HEK293 (cell line): ENCODE measurements around the gene KRTAP5-5.

Experiments
- CTCF ChIA-PET: fragments of 350-600 bp; formaldehyde crosslinking; extraction: SDS; loops from one replicate; lab custom pipeline; 2021; ENCODE audit warnings: antibody characterized with exemption; lab: Yijun Ruan, JAX
- POLR2A ChIA-PET: fragments of 300-600 bp; formaldehyde crosslinking; extraction: SDS; loops from one replicate; lab custom pipeline; 2020; ENCODE audit warnings: antibody characterized with exemption, inconsistent platforms; lab: Yijun Ruan, JAX
- H3K27ac ChIP-seq: fragments of 200-500 bp; sonication (Bioruptor generic); 2 replicates; pipeline ENCODE4 v1.5.1; 2014; ENCODE audit warnings: low read depth, low read length, control low read depth, inconsistent platforms; ENCODE audit errors: extremely low read depth
- H3K36me3 ChIP-seq, 2 experiments: fragments of 200-500 bp in 1 of 2; sonication (Bioruptor generic) in 1 of 2; 1 replicate in 1 of 2; 2 replicates in 1 of 2; pipeline ENCODE4 v1.5.1; 2014 to 2017; ENCODE audit warnings: inconsistent platforms in 2 of 2, low read length in 2 of 2; ENCODE audit not compliant: control insufficient read depth in 2 of 2, insufficient read depth in 1 of 2
- H3K4me1 ChIP-seq: fragments of 200-500 bp; sonication (Bioruptor generic); 2 replicates; pipeline ENCODE4 v1.5.1; 2014; ENCODE audit warnings: mild to moderate bottlenecking, low read length, inconsistent platforms; ENCODE audit not compliant: control insufficient read depth, insufficient read depth
- H3K4me3 ChIP-seq: 2 replicates; pipeline ENCODE4 v1.5.1; 2011; ENCODE audit warnings: low read depth, mild to moderate bottlenecking, control low read depth, low read length, moderate library complexity
- H3K9me3 ChIP-seq: fragments of 200-500 bp; sonication (Bioruptor generic); 2 replicates; pipeline ENCODE4 v1.5.1; 2014; ENCODE audit warnings: low read depth, low read length, inconsistent platforms; ENCODE audit not compliant: control insufficient read depth, insufficient read depth
- EGR2 ChIP-seq: fragments of 450-650 bp; formaldehyde crosslinking; IDR thresholded peaks from 2 replicates; pipeline ENCODE4 v1.5.1; 2016; ENCODE audit warnings: low read depth, missing biosample characterization, missing genetic modification characterization
- HOXA7 ChIP-seq: sonication (generic); formaldehyde crosslinking; IDR thresholded peaks from 2 replicates; pipeline ENCODE4 v1.8.1; 2022; ENCODE audit warnings: missing genetic modification reagents, borderline replicate concordance
- ZBTB10 ChIP-seq: fragments of 450-650 bp; formaldehyde crosslinking; IDR thresholded peaks from 2 replicates; pipeline ENCODE4 v1.5.1; 2016; ENCODE audit warnings: missing biosample characterization, missing genetic modification characterization
- ZEB2 ChIP-seq: fragments of 450-650 bp; formaldehyde crosslinking; IDR thresholded peaks from 2 replicates; pipeline ENCODE4 v1.5.1; 2016; ENCODE audit warnings: missing biosample characterization, missing genetic modification characterization
- ZFHX2 ChIP-seq: fragments of 450-650 bp; formaldehyde crosslinking; conservative IDR thresholded peaks from 2 replicates; pipeline ENCODE4 v1.5.1; 2016; ENCODE audit warnings: missing biosample characterization, missing genetic modification characterization
- ZNF138 ChIP-seq: fragments of 450-650 bp; formaldehyde crosslinking; IDR thresholded peaks from 2 replicates; pipeline ENCODE4 v1.5.1; 2016; ENCODE audit warnings: missing biosample characterization, missing genetic modification characterization, borderline replicate concordance
- ZNF157 ChIP-seq: fragments of 450-650 bp; formaldehyde crosslinking; IDR thresholded peaks from 2 replicates; pipeline ENCODE4 v1.5.1; 2016; ENCODE audit warnings: missing biosample characterization, missing genetic modification characterization
- ZNF184 ChIP-seq: fragments of 450-650 bp; IDR thresholded peaks from 2 replicates; pipeline ENCODE4 v1.5.1; 2018; ENCODE audit warnings: missing biosample characterization, mild to moderate bottlenecking, missing genetic modification characterization
- ZNF26 ChIP-seq: fragments of 450-650 bp; formaldehyde crosslinking; IDR thresholded peaks from 2 replicates; pipeline ENCODE4 v1.5.1; 2016; ENCODE audit warnings: missing biosample characterization, missing genetic modification characterization
- ZNF416 ChIP-seq: fragments of 450-650 bp; formaldehyde crosslinking; IDR thresholded peaks from 2 replicates; pipeline ENCODE4 v1.5.1; 2016; ENCODE audit warnings: missing biosample characterization, missing genetic modification characterization
- ZNF48 ChIP-seq: fragments of 450-650 bp; formaldehyde crosslinking; IDR thresholded peaks from 2 replicates; pipeline ENCODE4 v1.5.1; 2016; ENCODE audit warnings: missing biosample characterization, missing genetic modification characterization
- ZNF549 ChIP-seq: fragments of 450-650 bp; IDR thresholded peaks from 2 replicates; pipeline ENCODE4 v1.5.1; 2018; ENCODE audit warnings: missing biosample characterization, missing genetic modification characterization, mild to moderate bottlenecking, inconsistent platforms, moderate library complexity
- ZNF610 ChIP-seq: fragments of 450-650 bp; formaldehyde crosslinking; IDR thresholded peaks from 2 replicates; pipeline ENCODE4 v1.5.1; 2016; ENCODE audit warnings: missing biosample characterization, missing genetic modification characterization, borderline replicate concordance
- ZNF623 ChIP-seq: fragments of 450-650 bp; formaldehyde crosslinking; IDR thresholded peaks from 2 replicates; pipeline ENCODE4 v1.5.1; 2016; ENCODE audit warnings: missing biosample characterization, missing genetic modification characterization
- ZNF626 ChIP-seq: fragments of 450-650 bp; sonication (Bioruptor Pico); formaldehyde crosslinking; IDR thresholded peaks from 2 replicates; pipeline ENCODE4 v1.5.1; 2018; ENCODE audit warnings: missing biosample characterization, missing genetic modification characterization, inconsistent platforms
- ZNF660 ChIP-seq: fragments of 450-650 bp; IDR thresholded peaks from 2 replicates; pipeline ENCODE4 v1.5.1; 2018; ENCODE audit warnings: missing biosample characterization, mild to moderate bottlenecking, missing genetic modification characterization
- ZNF704 ChIP-seq: fragments of 450-650 bp; formaldehyde crosslinking; IDR thresholded peaks from 2 replicates; pipeline ENCODE4 v1.5.1; 2016; ENCODE audit warnings: missing biosample characterization, missing genetic modification characterization
- ZNF768 ChIP-seq: fragments of 450-650 bp; formaldehyde crosslinking; IDR thresholded peaks from 2 replicates; pipeline ENCODE4 v1.5.1; 2018; ENCODE audit warnings: missing biosample characterization, mild to moderate bottlenecking, missing genetic modification characterization
- ZSCAN30 ChIP-seq: fragments of 450-650 bp; IDR thresholded peaks from 2 replicates; pipeline ENCODE4 v1.5.1; 2018; ENCODE audit warnings: missing biosample characterization, mild to moderate bottlenecking, missing genetic modification characterization, moderate library complexity
- TF ChIP-seq, protein P1 (sequence below): fragments of 450-650 bp; formaldehyde crosslinking; IDR thresholded peaks from 2 replicates; pipeline ENCODE4 v1.5.1; 2016; ENCODE audit warnings: missing biosample characterization, missing genetic modification characterization

The KRTAP5-5 gene

DNA sequence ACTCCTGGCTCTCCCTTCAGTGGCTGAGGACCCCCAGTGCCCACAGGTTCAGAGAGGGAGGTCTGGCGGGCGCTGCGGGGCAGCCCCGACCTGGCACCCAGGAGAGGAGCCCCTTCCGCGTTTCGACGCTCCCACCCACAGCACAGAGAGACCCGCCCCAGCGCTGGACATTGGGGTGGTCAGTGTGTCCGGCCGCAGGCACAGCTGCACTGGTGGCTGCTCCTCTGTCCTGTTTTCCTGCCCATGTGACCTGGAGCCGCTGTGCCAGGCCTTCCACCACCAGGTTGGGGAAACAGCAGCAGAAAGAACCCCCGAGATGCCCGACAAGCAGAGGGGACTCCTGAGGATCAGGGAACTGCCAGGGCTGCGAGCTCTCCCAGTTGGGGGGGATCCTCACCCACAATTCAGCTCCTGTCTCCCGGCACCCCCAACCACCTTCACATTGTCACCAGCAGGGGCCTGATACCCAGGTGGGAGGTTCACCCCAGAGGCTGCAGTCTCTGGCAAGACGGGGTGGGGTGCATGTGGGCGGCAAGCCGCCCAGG lies 13.6 kb downstream of the KRTAP5-5 start:
- Histone ChIP-seq H3K36me3 (no peaks in the 10 kb centered on the region), H3K27ac (no peak overlapping the region), H3K9me3 (no peaks in the 10 kb centered on the region), H3K4me3 (no peak overlapping the region), H3K4me1 (no peaks in the 10 kb centered on the region)
- ChIA-PET POLR2A (no interaction called here), CTCF (interaction anchor here (0.6 to 2.3 kb wide), 6 partner anchors 10 to 506 kb away, joined by 3 to 14 read pairs (median 3); no protein-coding TSS in a partner anchor)
- TF ChIP-seq ZNF660 (tag by site-specific recombination): no peak
- TF ChIP-seq ZNF626 (tag by site-specific recombination): no peak
- no peak for TF ChIP-seq ZNF610 (tag by site-specific recombination)
- no peak for TF ChIP-seq ZNF549
- TF ChIP-seq ZNF704: no peak
- no peak for TF ChIP-seq HOXA7 (CRISPR knock-in tag)
- no peak for TF ChIP-seq ZSCAN30 (tag by site-specific recombination)
- TF ChIP-seq ZNF26 (tag by site-specific recombination): no peak
- no peak for TF ChIP-seq ZNF48 (tag by site-specific recombination)
- no peak for TF ChIP-seq ZNF157 (tag by site-specific recombination)
- no peak for TF ChIP-seq ZNF623 (tag by site-specific recombination)
- TF ChIP-seq ZNF416: no peak
- no peak for TF ChIP-seq ZNF184
- no peak for TF ChIP-seq ZNF768
- TF ChIP-seq ZNF138 (tag by site-specific recombination): no peak
- TF ChIP-seq ZBTB10: no peak
- no peak for TF ChIP-seq ZEB2 (tag by site-specific recombination)
- no peak for TF ChIP-seq ZFHX2 (tag by site-specific recombination)
- TF ChIP-seq EGR2 (tag by site-specific recombination): no peak
- TF ChIP-seq, protein P1, sequence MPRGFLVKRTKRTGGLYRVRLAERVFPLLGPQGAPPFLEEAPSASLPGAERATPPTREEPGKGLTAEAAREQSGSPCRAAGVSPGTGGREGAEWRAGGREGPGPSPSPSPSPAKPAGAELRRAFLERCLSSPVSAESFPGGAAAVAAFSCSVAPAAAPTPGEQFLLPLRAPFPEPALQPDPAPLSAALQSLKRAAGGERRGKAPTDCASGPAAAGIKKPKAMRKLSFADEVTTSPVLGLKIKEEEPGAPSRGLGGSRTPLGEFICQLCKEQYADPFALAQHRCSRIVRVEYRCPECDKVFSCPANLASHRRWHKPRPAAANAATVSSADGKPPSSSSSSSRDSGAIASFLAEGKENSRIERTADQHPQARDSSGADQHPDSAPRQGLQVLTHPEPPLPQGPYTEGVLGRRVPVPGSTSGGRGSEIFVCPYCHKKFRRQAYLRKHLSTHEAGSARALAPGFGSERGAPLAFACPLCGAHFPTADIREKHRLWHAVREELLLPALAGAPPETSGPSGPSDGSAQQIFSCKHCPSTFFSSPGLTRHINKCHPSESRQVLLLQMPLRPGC (tag by site-specific recombination): no peak
